RWPE2 (cell line): ENCODE data around the gene HAUS7.

Source experiments
- ATAC-seq: fragments of 200-7000 bp; cut with Tn5 transposase; 3 replicates; pipeline ENCODE4 v1.9.1; 2021; ENCODE audit warnings: low read depth
- DNase-seq: peaks from one replicate; pipeline ENCODE4 v3.0.0-alpha.2; 2020; ENCODE audit warnings: low spot score
- H3K27ac ChIP-seq: fragments of 450-650 bp; 2 replicates; pipeline ENCODE4 v1.5.1; 2017; ENCODE audit warnings: mild to moderate bottlenecking; ENCODE audit not compliant: poor library complexity, severe bottlenecking
- H3K27me3 ChIP-seq: fragments of 250-450 bp; sonication (Bioruptor Pico); 2 replicates; pipeline ENCODE4 v1.5.1; 2021; ENCODE audit warnings: mild to moderate bottlenecking, moderate library complexity; ENCODE audit not compliant: insufficient read depth, poor library complexity, severe bottlenecking
- H3K36me3 ChIP-seq: fragments of 250-450 bp; sonication (Bioruptor Pico); 2 replicates; pipeline ENCODE4 v1.5.1; 2020; ENCODE audit warnings: low read depth, mild to moderate bottlenecking, moderate library complexity
- H3K4me1 ChIP-seq: fragments of 250-450 bp; sonication (Bioruptor Pico); 2 replicates; pipeline ENCODE4 v1.5.1; 2021; ENCODE audit warnings: mild to moderate bottlenecking, moderate library complexity; ENCODE audit not compliant: insufficient read depth, poor library complexity, severe bottlenecking
- H3K4me3 ChIP-seq: fragments of 250-450 bp; sonication (Bioruptor Pico); 2 replicates; pipeline ENCODE4 v1.5.1; 2021; ENCODE audit warnings: mild to moderate bottlenecking, moderate library complexity; ENCODE audit not compliant: severe bottlenecking
- H3K9me3 ChIP-seq: fragments of 250-450 bp; sonication (Bioruptor Pico); 2 replicates; pipeline ENCODE4 v1.5.1; 2021; ENCODE audit warnings: mild to moderate bottlenecking, moderate library complexity; ENCODE audit not compliant: severe bottlenecking
- CTCF ChIP-seq: fragments of 450-650 bp; IDR thresholded peaks from one replicate; pipeline ENCODE4 v1.5.1; 2017; ENCODE audit warnings: mild to moderate bottlenecking, moderate library complexity; ENCODE audit not compliant: poor library complexity, severe bottlenecking

Gene HAUS7

GRCh38 chrX:153516073-153516472 lies 45.7 kb upstream of the HAUS7 start:
- Histone ChIP-seq H3K9me3 (no peaks in the 10 kb centered on the region), H3K27me3 (peaks cover 11% of the 10 kb centered on the region), H3K36me3 (no peaks in the 10 kb centered on the region), H3K4me1 (no peaks in the 10 kb centered on the region), H3K27ac (no peak overlapping the region), H3K4me3 (no peak overlapping the region)
- no peak for TF ChIP-seq CTCF
- ATAC-seq (no peak), DNase-seq (no peak)

- no peak overlapping the region for H3K4me3 ChIP-seq
- H3K36me3 ChIP-seq, result no peaks in the 10 kb centered on the region
- TF ChIP-seq CTCF, result no peak
- H3K27me3 ChIP-seq, result peaks cover 11% of the 10 kb centered on the region
- no peaks in the 10 kb centered on the region for H3K4me1 ChIP-seq
- no peak overlapping the region for H3K27ac ChIP-seq
- no peak for DNase-seq
- no peak for ATAC-seq
- no peaks in the 10 kb centered on the region for H3K9me3 ChIP-seq
Observed at GRCh38 chrX:153515435-153515834, 45.1 kb upstream of the HAUS7 start.

GRCh38 chrX:153514259-153514658 lies 43.9 kb upstream of the HAUS7 start:
- DNase-seq (no peak), ATAC-seq (no peak)

GRCh38 chrX:153513265-153513664 lies 42.9 kb upstream of the HAUS7 start:
- Histone ChIP-seq H3K36me3 (no peaks in the 10 kb centered on the region), H3K4me1 (no peaks in the 10 kb centered on the region), H3K27me3 (peaks cover 3% of the 10 kb centered on the region), H3K27ac (no peak overlapping the region), H3K4me3 (no peak overlapping the region), H3K9me3 (no peaks in the 10 kb centered on the region)
- no peak for ATAC-seq
- no peak for TF ChIP-seq CTCF
- DNase-seq, result no peak

More at GRCh38 chrX:153514259-153514658, 43.9 kb upstream of the HAUS7 start:
- Histone ChIP-seq H3K4me1 (no peaks in the 10 kb centered on the region), H3K27ac (no peak overlapping the region), H3K36me3 (no peaks in the 10 kb centered on the region), H3K27me3 (peaks cover 11% of the 10 kb centered on the region), H3K9me3 (no peaks in the 10 kb centered on the region), H3K4me3 (no peak overlapping the region)
- TF ChIP-seq CTCF, result no peak

- ATAC-seq (no peak), DNase-seq (no peak)
- no peak for TF ChIP-seq CTCF
- H3K9me3 ChIP-seq, result no peaks in the 10 kb centered on the region
- no peak overlapping the region for H3K27ac ChIP-seq
- no peaks in the 10 kb centered on the region for H3K4me1 ChIP-seq
- H3K4me3 ChIP-seq, result no peak overlapping the region
- no peaks in the 10 kb centered on the region for H3K27me3 ChIP-seq
- no peaks in the 10 kb centered on the region for H3K36me3 ChIP-seq
Observed at GRCh38 chrX:153512501-153512893, 42.1 kb upstream of the HAUS7 start.
